GM12864 (cell line): ENCODE results near the gene C9orf85.

Experiments
- DNase-seq: peaks from one replicate; pipeline ENCODE4 v3.0.0-alpha.2; 2011; ENCODE audit warnings: low read depth
- H3K4me3 ChIP-seq: 2 replicates; pipeline ENCODE4 v1.5.1; 2011; ENCODE audit warnings: mild to moderate bottlenecking, low read depth, low read length, control low read depth
- CTCF ChIP-seq: IDR thresholded peaks from 2 replicates; pipeline ENCODE4 v1.5.1; 2011; ENCODE audit warnings: low read depth, mild to moderate bottlenecking, moderate library complexity, low read length, control low read depth, inconsistent platforms; ENCODE audit errors: missing control alignments

Gene C9orf85

GRCh38 chr9:71965403-71965802 is 54.0 kb downstream of the C9orf85 start:
- TF ChIP-seq CTCF: no peak
- no peak for DNase-seq
- H3K4me3 ChIP-seq: no peak overlapping the region

GRCh38 chr9:71966601-71967000 is 55.2 kb downstream of the C9orf85 start:
- H3K4me3 ChIP-seq: no peak overlapping the region
- no peak for TF ChIP-seq CTCF
- DNase-seq: no peak

GRCh38 chr9:71968541-71969090 is 57.2 kb downstream of the C9orf85 start:
- DNase-seq: no peak
- TF ChIP-seq CTCF: no peak
- no peak overlapping the region for H3K4me3 ChIP-seq

GRCh38 chr9:71975833-71976232 is 64.4 kb downstream of the C9orf85 start:
- TF ChIP-seq CTCF: peak; percentile 17
- no peak overlapping the region for H3K4me3 ChIP-seq
- no peak for DNase-seq

GRCh38 chr9:71977003-71977402 is 65.6 kb downstream of the C9orf85 start:
- no peak for TF ChIP-seq CTCF
- no peak overlapping the region for H3K4me3 ChIP-seq
- no peak for DNase-seq

GRCh38 chr9:71980266-71981190 is 69.1 kb downstream of the C9orf85 start:
- no peak for DNase-seq
- no peak for TF ChIP-seq CTCF
- no peak overlapping the region for H3K4me3 ChIP-seq
